GM12801 (cell line): ENCODE data around the gene TUNAR.

Source experiments
- TF ChIP-seq, protein P1 (sequence below): IDR thresholded peaks from one replicate; pipeline ENCODE4 v1.5.1; 2011; ENCODE audit warnings: control low read depth; ENCODE audit not compliant: insufficient read length; ENCODE audit errors: extremely low read depth

The TUNAR gene

DNA sequence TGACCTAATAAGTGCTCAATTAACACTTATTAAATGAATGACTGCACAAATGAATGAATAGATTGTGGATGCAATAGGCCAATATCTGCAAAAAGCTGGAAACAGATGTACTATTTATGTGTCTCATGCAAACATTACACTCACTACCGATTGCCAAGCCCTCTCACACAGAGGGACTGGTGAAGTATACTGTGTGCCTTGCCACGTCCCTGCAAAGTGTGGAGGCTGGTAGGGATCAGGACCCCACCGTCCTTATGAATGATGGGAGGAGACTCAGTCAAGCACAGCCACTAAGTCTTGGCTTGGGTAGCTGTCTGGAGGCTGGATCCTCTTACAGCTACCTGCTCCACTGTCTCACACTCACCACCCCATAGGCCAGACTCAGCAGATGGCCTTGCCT, 3.9 kb upstream of the TUNAR start:
- TF ChIP-seq, protein P1, sequence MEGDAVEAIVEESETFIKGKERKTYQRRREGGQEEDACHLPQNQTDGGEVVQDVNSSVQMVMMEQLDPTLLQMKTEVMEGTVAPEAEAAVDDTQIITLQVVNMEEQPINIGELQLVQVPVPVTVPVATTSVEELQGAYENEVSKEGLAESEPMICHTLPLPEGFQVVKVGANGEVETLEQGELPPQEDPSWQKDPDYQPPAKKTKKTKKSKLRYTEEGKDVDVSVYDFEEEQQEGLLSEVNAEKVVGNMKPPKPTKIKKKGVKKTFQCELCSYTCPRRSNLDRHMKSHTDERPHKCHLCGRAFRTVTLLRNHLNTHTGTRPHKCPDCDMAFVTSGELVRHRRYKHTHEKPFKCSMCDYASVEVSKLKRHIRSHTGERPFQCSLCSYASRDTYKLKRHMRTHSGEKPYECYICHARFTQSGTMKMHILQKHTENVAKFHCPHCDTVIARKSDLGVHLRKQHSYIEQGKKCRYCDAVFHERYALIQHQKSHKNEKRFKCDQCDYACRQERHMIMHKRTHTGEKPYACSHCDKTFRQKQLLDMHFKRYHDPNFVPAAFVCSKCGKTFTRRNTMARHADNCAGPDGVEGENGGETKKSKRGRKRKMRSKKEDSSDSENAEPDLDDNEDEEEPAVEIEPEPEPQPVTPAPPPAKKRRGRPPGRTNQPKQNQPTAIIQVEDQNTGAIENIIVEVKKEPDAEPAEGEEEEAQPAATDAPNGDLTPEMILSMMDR, result no peak

DNA sequence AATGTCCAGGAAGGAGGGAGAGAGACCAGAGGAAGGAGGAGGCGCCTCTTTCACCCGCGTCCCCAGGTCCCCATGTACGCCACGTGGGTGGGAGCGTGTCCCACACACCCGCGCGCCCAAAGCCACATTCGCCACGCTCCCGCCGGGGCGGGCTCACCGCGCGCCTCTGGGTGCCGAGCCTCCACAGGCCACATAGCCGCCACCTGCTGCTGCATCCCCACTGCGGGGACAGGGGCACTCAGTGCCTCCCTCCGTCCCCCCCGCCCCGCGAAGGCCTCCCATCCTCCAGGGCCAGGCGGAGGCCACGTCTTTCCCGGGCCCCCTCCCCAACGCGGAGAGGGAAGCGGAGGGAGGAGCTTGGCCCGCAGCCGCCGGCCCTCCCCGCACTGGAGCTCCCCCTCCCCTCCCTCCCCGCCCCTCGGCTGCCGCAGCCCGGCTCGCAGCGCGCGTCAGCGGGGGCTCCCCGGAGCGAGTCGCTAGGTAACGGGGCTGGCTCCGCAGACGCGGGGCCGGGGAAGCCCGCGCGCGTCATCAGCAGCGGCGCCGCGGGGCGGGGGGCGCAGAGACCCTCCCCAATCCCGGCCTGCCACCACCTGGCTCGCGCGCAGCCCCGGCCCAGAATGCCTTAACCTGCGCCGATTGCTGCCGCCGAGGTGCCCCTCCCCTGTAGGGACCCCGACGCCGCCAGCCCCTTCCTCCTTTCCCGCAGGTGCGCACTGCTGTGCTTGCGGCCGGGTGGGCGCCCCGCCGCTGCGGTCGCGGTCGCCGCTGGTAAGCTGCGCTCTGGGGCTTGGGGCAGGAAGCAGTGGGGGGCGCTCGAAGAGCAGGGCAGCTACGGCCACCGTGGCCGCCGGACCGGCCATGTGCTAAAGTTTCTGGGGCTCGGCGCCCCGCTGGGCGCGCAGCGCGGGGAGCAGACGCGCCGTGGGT, 536 bp upstream of the TUNAR start:
- TF ChIP-seq, protein P1, result no peak

DNA sequence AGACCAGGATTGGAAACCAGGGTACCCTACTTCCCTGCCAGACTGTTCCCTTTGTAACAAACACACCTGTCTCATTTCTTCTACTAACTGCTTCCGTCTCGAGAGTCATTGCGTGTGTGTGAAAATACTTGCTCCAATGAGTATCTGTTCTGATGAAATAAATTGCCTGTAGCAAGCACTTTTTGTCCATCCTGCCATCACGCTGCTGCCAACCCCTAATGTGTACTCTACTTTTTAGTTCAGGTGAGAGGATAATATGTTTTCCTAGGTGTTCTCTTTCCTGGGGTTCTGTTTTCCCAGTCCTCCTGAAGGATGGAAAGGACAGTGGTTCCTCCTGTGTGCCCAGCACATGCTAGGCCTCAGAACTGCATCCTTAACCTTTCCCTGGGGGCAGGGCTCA, 1.0 kb downstream of the TUNAR start:
- TF ChIP-seq, protein P1, result no peak

DNA sequence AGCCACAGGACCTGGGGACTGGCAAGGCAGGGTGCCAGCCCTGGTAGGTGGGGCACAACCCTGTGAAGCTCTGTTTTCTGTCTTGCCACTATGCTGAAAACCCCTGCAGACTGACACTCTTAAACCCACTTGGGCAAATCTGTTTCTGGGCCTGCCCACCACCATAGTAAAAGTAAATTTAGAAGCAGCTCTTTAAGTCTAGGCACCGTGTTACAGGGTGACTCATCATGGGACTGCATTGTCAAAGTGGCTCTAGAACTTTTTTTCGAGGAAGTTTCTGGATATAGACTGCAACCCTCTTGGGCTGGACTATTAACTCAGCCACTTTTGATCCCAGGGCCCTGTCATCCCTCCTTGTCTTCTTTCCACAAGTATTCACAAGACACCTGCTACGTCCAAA, 7.7 kb downstream of the TUNAR start:
- TF ChIP-seq, protein P1, result no peak

DNA sequence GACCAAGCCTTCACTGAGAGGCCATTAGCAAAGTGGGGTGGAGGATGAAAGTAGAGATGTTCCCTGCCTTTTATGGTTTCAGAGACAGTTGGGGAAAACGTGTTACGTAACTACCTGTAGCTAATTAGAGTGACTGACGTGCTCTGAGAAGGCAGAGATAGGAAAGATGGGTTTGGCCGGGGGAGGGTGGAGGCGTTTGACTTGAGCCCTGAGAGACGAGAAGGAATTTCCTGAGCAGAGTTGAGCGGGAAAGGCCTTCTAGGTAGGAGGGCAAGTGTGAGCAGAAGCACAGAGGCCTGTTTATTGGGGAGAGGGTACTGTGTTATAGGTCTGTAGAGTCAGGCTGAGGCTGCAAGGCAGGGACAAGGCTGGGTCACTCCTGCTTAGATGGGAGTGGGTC, 8.6 kb downstream of the TUNAR start:
- TF ChIP-seq, protein P1, result no peak

DNA sequence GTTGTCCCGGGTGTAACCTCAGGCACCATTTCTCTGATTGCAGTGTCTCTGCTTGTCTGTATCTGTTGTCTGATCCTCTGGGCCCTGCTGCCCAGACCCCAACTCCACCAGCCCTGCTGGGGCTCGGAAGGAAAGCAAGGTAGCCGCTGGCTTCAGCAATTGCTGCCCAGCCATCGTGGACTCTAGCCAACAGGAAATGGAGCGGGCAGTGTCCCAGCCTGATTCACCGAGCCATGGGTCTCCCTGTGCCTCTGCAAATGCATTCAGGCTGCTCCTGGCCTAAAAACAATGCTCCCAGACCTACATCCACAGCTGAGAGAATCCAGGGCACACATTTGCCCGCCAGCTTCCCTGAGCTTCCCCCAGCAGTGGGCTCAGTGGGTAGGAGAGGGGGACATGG, 9.2 kb downstream of the TUNAR start:
- TF ChIP-seq, protein P1, result no peak

DNA sequence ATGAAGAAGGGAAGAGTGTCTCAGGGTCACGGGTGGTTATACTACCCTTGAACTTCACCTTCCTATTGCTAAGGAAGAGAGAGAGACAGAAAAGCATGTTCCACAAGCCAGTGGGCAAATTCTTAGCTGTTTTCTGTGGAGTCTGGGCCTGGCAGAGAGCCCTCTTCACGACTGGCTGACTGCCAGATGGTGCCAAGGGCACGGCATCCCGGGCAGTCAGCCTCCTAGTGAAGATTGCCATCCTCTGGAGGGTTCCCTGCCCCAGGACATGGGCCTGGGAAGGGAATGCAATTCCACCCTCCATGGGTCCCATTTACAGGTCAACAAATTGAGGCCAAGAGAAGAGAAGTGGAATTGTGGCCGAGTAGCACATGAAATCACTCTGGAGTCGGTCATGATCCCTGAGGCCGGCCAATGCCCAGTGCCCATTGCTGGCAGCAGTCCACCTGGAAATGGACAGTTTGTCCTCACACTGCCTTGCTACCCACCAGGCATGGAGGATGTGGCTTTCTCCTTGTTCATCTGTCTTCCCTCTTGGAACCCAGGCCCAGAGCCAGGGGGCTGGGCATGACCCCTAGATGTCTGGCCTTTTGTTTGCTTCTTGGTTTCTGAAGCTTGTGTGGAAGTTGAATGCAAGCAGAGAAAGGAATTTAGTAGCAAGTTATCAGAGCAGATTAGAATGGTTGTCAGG, 9.9 kb downstream of the TUNAR start:
- TF ChIP-seq, protein P1, result no peak
